ENCODE data around the gene DNAJB12.
A peak's percentile ranks its signal among the peaks of the same experiment; 100 is the strongest.

DNAJB12 gene

GRCh38 chr10:72331575-72332422 is 22.9 kb downstream of the DNAJB12 start:
- peak overlapping the region; percentile 74 for H3K27ac ChIP-seq (ENCODE audit: low read length)
- H2AFZ ChIP-seq (ENCODE audit: low read depth, low read length): peak overlapping the region; percentile 5; the same call in 1 of the 2 replicates

GRCh38 chr10:72330069-72330426 is 24.7 kb downstream of the DNAJB12 start:
- Histone ChIP-seq H3K4me2 (ENCODE audit: low read length) (no peak overlapping the region), H3K36me3 (replicated peaks; ENCODE audit: low read depth, low read length) (peaks cover 3% of the 10 kb centered on the region), H3K9me3 (ENCODE audit: insufficient read depth, low read length) (no peaks in the 10 kb centered on the region; the same call in 1 of the 2 replicates), H3K9ac (ENCODE audit: low read length) (no peak overlapping the region), H3K27me3 (ENCODE audit: low read depth, low read length) (no peaks in the 10 kb centered on the region), H3K4me1 (ENCODE audit: low read length) (peaks cover 65% of the 10 kb centered on the region), H2AFZ (ENCODE audit: low read depth, low read length) (no peak overlapping the region), H4K20me1 (ENCODE audit: insufficient read depth, low read length) (no peaks in the 10 kb centered on the region), H3K27ac (ENCODE audit: low read length) (no peak overlapping the region), H3K4me3 (ENCODE audit: low read length) (no peak overlapping the region), H3K79me2 (ENCODE audit: low read length) (no peaks in the 10 kb centered on the region)
- TF ChIP-seq CTCF (IDR thresholded peaks at IDR 0.05; ENCODE audit: low read depth, low read length) (no peak), EZH2phosphoT487 (IDR thresholded peaks at IDR 0.05; ENCODE audit: low read depth) (no peak)

More at GRCh38 chr10:72331575-72332422, 22.9 kb downstream of the DNAJB12 start:
- Histone ChIP-seq H3K36me3 (replicated peaks; ENCODE audit: low read depth, low read length) (peaks cover 13% of the 10 kb centered on the region), H3K4me2 (ENCODE audit: low read length) (peak overlapping the region; percentile 94), H3K79me2 (ENCODE audit: low read length) (no peaks in the 10 kb centered on the region), H3K4me3 (ENCODE audit: low read length) (peak overlapping the region; percentile 76), H4K20me1 (ENCODE audit: insufficient read depth, low read length) (no peaks in the 10 kb centered on the region), H3K9me3 (ENCODE audit: insufficient read depth, low read length) (no peaks in the 10 kb centered on the region; the same call in 1 of the 2 replicates), H3K27me3 (ENCODE audit: low read depth, low read length) (no peaks in the 10 kb centered on the region), H3K9ac (ENCODE audit: low read length) (peak overlapping the region; percentile 93), H3K4me1 (ENCODE audit: low read length) (peaks cover 73% of the 10 kb centered on the region)
- no peak for TF ChIP-seq EZH2phosphoT487 (IDR thresholded peaks at IDR 0.05; ENCODE audit: low read depth)
- TF ChIP-seq CTCF (IDR thresholded peaks at IDR 0.05; ENCODE audit: low read depth, low read length): 0 out of 2 replicates have a peak, but pooled peaks have one; percentile 8

GRCh38 chr10:72329290-72330068 is 25.2 kb downstream of the DNAJB12 start:
- H3K79me2 ChIP-seq (ENCODE audit: low read length): no peaks in the 10 kb centered on the region
- H3K4me2 ChIP-seq (ENCODE audit: low read length): no peak overlapping the region

More at GRCh38 chr10:72329290-72330068, 25.2 kb downstream of the DNAJB12 start:
- Histone ChIP-seq H3K4me1 (ENCODE audit: low read length) (peaks cover 59% of the 10 kb centered on the region), H3K36me3 (replicated peaks; ENCODE audit: low read depth, low read length) (peaks cover 3% of the 10 kb centered on the region), H3K27ac (ENCODE audit: low read length) (no peak overlapping the region), H3K4me3 (ENCODE audit: low read length) (no peak overlapping the region), H4K20me1 (ENCODE audit: insufficient read depth, low read length) (no peaks in the 10 kb centered on the region), H3K27me3 (ENCODE audit: low read depth, low read length) (no peaks in the 10 kb centered on the region), H3K9me3 (ENCODE audit: insufficient read depth, low read length) (no peaks in the 10 kb centered on the region; the same call in 1 of the 2 replicates), H3K9ac (ENCODE audit: low read length) (no peak overlapping the region), H2AFZ (ENCODE audit: low read depth, low read length) (no peak overlapping the region; the same call in 1 of the 2 replicates)
- TF ChIP-seq EZH2phosphoT487 (IDR thresholded peaks at IDR 0.05; ENCODE audit: low read depth) (no peak), CTCF (IDR thresholded peaks at IDR 0.05; ENCODE audit: low read depth, low read length) (no peak)

All from OCI-LY3 (cell line).